NOMO-1 treated with dmso at 0.1 percent for 144 hours (cell line): ENCODE measurements around the gene ACP7.
"Not testable (repeated sequence)": the region's sequence is repeated elsewhere in the genome, so short reads cannot be mapped to it uniquely, and the experiment has no call there.

ENCODE experiments used
- DNase-seq: peaks from one replicate; lab custom pipeline; 2025; ENCODE audit not compliant: unreplicated experiment; lab: John Stamatoyannopoulos, UW

Gene ACP7

DNA sequence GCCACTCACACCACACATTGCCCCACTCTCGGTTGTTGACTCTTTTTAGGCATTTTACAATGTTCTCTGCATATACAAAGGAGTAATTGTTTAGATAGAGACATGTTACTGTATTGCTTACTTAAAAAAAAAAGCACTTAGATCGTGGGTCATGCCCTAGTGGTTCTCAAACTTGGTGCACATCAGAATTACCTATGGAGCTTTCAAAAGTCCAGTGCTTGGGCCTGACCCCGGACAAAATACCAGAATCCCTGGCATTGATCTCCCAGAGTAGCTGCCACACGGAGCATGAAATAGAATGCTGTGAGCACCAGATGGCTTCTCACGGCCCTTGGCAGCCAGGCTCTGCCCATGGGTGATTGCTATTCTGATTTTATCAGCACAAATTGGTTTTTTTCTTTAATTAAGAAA, 20.0 kb downstream of the ACP7 start:
- no peak for DNase-seq

DNA sequence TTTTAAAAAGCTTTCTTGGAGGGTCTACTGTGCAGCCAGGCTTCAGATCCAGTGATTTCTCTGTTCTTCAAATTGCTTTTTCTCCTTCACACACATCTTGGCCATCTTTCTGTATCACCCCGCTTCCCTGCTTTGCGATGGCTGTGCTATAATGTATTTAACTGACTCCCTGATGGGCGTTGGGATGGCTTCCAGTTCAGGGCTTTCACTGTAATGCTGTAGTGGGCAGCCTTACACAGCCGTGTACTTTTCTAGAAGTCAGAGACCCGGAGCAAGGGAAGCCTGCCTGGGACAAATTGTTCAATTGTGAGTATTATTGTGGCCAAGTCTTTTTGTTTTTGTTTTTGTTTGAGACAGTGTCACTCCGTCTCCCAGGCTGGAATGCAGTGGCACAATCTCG, 22.0 kb downstream of the ACP7 start:
- no peak for DNase-seq

DNA sequence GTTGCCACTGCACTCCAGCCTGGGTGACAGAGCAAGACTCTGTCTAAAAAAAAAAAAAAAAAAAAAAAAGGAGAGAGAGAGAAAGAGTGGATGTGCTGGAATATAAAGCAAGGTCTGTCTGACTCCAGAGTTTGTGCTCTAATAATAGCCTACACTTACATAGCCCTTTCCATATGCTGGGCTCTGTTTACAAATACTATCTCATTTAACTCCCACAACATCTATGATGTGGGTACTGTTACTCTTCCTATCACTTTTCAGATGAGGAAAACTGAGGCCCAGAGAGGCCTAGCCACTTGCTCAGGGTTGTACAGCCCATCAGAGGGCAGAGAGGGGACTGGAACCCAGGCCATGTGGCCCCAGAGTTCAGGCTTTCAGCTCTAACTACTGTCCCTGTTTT, 25.5 kb downstream of the ACP7 start:
- DNase-seq: no peak

DNA sequence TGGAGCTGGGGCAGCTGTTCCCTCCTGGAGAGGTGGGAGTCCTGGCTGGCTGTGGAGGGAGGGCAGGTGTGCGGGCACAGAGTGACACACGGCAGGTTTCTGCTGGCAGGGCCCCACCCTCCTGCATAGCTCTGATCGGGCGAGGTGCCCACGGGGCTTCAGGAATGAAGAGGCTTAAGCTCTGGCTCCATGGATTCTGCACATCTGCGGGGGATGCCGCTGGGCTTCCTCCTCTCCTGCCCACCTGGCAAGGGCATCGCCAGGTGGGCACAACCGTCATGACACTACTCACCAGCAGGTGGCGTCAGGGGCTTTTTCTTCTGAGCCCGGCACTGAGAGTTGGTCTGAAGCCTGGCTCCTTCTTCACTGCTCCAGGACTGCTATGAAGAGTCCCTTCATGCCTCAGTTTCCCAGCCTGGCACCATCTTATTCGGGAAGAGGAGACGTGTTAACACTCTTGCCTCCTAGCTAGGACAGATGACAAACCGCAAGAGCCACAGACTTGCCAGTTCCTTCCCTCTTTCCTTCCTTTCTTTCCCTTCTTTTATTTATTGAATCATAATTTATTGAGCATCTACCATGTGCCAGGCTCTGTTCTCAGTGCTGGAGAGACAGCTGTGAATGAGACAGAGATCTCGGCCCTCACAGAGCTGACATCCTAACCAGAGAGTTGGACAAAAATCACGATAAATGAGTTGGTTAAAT, 26.2 kb downstream of the ACP7 start:
- DNase-seq: no peak

DNA sequence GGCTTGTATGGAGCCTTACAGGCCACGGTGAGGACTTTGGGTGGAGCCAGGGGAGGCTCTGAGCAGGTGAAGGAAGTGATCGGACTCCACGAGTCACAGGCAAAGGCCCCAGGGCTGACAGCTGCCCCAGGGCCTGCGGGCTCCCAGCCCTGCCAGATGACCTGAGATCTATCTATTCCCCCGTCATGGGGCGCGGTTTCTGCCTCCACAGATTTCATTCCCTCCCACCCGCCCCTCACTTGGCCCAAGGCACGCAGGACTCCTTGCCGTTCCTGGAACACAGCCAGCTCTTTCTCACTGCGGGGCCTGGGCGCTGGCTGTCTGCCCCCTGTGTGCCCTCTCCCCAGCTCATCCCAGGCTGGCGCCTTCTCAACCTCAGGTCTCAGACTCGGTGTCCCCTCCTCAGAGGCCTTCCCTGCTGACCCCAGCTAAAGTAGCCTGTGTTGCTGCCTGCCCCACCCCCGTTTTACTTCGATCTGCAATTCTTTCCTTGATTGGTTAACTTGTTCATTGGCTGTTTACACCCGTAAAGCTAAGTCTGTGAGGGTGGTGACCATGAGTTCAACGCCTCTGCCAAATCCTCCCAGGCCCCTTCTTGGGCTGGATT, 27.5 kb downstream of the ACP7 start:
- DNase-seq: no peak

DNA sequence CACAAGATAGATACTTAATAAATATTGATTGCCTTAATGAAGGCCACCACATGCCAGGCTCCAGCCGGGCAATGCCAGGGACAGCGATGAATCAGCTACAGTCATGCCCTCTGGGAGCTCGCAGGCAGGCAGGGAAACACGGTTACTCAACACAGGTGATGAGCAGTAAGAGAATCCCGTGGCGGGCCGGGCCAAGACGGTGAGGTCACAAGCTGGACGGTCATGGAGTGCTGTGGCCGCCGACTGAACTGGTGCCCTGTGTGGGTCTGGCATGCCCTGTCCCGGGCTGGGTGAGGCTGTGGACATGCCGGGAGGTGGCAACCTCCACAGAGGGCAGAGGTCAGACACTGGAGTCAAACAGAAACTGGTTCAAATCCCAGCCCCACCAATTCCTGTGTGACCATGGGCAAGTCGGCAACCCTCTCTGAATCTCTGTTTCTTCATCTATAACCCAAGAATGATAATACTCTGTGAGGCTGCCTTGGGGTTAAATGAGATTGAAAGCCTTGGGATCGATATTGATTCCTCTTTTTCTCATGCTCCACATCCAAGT, 28.2 kb downstream of the ACP7 start:
- no peak for DNase-seq

DNA sequence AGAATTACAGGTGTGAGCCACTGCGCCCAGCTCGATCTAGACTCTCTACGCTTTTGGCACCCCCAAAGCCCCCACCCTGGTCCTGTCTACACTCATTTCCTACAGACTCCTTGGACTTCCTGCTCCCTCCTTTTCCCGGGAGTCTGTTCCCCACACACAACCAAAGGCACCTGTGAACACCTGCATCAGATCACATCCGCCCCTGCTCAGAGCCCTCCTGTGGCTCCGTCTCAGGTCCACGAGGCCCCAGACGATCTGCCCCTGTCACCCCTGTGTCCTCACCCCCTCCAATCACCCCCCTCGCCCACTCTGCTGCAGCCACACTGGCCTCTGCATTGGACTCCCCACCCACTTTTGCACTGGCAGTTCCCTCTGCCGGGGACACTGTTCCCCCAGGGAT, 29.0 kb downstream of the ACP7 start:
- no peak for DNase-seq

DNA sequence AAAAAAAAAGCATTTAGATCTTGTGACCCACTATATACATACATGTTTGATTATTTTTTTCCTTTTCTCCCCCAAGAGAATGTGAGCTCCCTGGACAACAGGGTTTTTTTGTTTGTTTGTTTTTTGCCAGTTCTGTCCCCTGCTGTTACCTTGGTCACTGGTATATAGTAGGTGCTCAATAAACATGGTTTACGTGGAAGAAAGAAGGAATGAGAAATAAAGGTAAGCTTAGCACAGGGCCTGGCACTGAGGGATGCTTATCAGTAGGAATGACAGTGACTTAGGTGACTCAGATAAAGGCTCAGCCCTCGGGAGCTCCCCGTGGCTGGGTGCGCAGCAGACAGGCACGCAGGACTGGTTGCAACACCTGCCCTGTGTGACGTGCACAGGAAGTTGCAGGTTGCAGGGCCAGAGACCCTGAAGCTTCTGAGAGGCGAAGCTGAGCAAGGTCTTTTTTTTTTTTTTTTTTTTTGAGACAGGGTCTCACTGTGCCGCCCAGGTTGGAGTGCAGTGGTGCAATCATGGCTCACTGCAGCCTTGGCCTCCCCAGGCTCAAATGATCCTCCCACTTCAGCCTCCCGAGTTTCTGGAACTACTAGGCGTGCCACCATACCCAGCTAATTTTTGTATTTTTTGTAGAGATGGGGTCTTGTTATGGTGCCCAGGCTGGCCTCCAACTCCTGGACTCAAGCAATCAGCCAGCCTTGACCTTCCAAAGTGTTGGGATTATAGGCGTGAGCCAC, 31.1 kb downstream of the ACP7 start:
- DNase-seq: no peak

DNA sequence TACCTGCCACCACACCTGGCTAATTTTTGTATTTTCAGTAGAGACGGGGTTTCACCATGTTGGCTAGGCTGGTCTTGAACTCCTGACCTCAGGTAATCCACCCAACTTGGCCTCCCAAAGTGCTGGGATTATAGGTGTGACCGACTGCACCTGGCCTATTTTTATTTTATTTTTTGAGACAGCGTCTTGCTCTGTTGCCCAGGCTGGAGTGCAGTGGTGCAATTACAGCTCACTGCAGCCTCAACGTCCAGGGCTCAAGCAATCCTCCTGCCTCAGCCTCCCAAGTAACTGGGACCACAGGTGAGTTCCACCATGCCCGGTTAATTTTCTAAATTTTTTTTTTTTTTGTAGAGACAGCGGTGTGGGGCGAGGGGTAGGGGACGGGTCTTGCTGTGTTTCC, 32.9 kb downstream of the ACP7 start:
- not testable (repeated sequence) for DNase-seq

DNA sequence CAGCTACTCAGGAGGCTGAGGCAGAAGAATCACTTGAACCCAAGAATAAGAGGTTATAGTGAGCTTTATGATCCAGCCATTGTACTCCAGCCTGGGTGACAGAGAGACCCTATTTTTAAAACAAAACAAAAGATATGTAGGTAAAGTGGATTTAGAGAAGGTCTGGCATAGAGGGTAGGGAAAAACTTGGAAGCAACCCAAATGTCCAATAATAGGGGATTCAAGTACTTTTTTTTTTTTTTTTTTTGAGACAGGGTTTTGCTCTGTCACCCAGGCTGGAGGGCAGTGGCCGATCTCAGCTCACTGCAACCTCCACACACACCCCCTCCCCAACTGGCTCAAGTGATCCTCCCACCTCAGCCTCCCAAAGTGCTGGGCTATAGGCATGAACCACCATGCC, 35.7 kb downstream of the ACP7 start:
- no peak for DNase-seq

DNA sequence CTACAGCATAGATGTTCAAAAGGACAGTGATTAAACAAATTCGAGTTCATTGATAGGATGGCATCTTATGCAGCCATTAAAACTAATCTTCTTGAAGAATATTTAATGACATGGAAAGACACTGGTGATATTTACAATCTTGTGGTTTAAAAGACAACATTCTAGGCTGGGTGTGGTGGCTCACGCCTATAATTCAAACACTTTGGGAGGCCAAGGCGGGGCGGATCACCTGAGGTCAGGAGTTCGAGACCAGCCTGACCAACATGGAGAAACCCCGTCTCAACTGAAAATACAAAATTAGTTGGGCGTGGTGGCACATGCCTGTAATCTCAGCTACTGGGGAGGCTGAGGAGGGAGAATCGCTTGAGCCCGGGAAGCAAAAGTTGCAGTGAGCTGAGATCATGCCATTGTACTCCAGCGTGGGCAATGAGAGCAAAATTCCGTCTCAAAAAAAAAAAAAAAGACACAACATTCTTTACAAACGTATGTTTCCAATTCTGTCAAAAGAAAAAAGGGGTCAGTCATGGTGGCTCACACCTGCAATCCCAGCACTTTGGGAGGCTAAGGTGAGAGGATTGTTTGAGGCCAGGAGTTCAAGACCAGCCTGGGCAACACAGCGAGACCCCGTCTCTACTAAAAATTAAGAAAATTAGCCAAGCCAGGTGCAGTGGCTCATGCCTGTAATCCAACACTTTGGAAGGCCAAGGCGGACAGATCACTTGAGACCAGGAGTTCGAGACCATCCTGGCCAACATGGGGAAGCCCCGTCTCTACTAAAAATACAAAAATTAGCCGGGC, 39.0 kb downstream of the ACP7 start:
- no peak for DNase-seq

DNA sequence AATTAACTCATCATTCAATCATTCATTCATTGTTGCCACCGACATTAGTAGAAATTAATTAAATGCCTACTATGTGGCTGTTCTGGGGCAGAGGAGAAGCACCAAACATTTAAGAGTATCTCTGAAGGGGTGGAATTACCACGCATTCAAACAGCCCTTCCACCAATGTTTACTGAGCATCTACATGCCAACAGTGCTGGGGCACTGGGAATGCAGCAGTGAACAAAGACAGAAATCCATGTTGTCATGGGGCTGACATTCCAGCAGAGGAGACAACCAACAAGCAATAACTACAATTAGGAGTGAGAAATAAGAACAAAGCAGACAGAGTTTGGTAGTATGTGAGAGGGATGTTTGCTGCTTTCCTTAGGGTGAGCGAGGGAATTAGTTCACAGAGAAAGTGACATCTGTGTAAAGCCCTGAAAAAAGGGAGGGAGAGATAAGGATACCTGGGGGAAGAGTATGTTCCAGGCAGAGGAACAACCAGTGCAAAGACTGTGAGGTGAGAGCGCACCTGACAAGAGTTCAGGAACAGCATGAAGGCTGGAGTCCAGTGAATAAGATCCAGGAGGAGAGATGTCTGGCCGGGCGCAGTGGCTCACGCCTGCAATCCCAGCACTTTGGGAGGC, 40.1 kb downstream of the ACP7 start:
- no peak for DNase-seq

DNA sequence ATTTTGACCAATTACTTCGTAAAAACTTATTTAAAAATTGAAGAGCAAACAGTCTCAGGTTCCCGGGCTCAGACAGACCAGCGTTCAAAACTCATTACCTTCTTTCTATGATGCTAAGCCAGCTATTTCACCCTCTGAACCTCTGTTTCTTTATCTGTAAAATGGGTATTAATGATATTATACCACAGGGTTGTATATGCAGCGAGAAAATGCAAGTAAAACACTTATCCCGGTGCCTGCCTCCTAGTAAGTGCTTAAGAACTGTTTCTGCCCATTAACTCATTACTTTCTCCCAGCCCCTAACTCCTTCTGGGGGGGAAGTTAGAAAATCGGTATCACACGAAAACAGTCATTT, 41.0 kb downstream of the ACP7 start:
- no peak for DNase-seq

DNA sequence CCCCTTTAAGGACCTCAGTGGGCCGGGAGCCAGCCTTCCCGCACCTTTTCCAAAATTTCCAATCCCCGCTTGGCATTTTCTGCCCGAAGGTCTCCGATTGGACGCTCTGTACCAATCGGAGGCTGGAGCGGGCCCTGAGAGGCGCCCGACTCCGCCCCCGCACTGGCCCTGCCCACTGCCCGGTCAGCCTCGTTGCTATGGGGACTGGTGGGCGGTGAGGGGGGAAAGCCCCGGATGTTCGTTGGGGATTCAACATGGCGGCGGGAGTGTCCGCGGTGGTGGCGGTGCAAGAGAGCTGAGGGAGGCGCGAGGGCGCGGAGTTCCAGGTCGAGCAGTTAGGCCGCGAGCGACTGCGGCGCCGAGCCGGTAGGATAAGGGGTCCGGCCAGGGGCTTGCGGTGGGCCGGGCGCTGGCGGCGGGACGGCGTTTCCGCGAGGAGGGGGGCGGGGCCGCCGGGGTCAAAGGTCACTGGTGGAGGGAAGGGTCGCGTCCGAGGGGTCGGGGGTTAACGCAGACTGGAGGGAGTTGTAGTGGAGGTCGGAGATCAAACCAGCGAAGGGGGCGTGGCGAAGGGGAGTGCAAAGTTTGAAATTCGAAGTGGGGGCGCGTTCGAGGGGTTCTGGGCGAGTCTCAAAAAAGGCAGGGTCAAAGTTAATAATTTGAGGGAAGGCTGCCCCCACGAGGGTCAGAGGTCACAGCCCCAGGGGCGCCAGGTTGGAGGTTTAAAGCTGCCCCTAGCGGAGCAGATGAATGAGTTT, 41.6 kb downstream of the ACP7 start, which contains the start of gene PAK4:
Gene PAK4, plus strand, starts transcription at position 233 of the 758 bp plus-strand sequence. CDS start 43,768 bp downstream, outside the sequence.
- peak; percentile 99 for DNase-seq

DNA sequence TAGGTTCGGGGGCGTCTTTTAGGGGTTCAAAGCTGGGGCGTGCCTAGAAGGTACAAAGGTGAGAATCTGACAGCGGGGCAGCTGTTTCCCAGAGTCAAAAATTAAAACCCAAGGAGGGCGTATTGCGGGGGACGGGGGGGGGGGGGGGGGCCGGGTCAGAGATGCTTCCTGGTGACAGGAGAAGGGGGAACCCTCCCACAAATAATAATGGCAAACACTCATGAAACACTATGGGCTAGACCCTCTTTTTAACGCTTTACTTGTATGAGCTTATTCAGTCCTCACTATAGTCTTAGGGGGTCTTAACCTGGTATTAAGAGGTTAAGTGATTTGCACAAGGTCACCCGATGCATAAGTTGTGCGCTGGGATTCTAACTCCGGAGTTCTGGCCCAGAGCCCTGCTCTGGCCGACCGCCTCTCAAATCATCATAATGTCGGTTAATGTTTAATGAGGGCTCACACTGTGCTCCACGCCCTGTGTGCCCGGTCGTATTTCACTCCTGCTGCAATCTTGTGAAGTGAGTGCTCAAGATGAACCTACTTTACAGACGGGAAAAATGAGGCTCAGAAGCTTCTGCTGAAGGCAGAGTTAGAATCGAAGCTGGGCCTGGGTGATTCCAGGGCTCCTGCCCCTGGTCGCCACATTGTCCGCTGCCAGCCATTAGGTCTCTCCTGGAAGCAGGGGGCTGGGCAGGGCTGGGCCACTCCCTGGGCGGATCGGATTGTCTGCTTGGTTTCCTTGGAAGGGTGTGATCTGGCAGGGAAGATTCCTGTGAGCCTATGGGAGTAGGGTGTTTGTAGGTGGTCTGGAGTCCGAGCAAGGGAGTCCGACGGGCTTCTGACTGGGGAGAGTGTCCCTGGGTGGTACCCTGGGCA, 42.4 kb downstream of the ACP7 start:
- no peak for DNase-seq

DNA sequence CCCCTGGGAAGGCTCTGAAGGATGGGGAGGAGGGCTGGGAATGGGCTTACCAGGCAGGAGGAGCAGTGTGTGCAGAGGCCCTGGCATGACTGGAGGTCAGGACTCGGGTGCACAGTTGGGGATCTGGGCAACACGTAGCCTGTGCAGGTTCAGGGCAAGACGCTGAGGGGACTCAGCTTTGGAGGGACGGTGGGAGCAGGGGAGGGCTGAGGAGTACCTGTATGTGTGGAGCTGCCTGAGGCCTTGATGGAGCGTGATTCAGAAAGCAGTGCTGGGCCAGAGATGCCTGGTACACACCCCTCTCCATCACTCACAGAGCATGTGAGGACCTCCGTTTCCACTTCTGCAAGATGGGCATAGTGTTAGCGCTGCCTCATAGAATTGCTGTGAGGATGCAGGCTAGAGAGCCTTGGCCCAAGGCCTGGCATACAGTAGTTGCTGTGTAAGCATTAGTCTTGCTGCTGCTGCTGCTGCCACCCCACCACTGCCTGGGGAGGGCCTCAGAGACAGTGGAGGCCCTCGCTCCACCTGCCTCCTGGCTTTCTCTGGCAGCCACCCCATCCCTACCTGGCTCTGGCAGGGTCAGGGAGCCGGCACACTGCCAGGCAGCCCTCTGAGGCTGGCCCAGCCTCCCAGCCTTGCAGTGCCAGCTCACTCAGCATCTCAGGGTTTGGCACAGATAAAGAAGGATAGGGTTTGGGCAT, 43.8 kb downstream of the ACP7 start:
- DNase-seq: no peak

DNA sequence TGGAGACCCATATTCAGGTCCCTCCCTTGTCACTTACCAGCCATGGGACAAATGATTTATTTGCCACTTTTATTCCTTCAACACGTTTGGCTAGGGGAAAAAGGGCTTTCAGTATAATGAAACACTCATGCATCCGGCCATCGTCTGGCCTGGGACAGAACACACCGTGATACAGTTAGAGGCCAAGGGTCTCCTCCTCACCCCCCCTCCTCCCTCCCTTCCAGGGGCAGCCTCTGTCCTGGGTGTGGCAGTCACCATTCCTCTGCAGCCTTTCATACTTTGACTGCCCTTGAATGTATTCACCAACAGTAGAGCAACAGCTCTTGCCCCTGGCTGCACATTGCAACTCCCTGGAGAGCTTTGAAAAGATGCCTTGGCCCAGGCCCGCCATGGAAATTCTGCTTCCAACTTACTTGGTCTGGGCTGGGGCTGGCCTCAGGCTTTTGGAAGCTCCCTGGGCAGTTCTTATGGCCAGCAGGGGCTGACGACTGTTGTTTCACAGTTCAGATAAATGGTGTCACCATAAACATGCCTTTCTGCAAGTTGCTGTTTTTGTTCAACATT, 44.4 kb downstream of the ACP7 start:
- no peak for DNase-seq

DNA sequence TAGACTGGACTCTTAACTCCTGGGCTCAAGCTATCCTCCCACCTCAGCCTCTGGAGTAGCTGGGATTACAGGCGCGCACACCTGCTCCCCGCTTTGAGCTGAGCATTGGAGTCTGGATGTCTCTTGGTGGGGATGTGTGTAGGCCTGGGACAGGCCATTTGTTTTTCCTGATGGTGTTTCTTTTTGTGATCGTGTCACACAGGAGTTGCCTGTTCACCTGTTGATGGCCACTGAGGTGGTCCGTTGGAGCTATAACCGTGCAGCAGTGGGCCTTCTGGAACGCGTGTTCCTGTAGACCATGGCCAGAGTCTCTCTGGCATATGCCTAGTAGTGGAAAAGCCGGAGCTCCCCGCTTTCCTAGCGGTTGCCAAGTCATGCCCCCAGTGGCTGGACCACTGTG, 44.9 kb downstream of the ACP7 start:
- no peak for DNase-seq
